Pulmonary artery endothelial cell (primary cell): ENCODE measurements around the gene C10orf90. TPM values are rescaled to one million over a fixed set of nuclear protein-coding genes. Genes with fewer than 3 reads are reported as not detected.

Experiments used
- DNase-seq: peaks from one replicate; pipeline ENCODE4 v3.0.0-alpha.2; 2011; ENCODE audit warnings: low read depth, low spot score
- total RNA-seq: library from RNA; depleted of rRNA; stranded (reverse); fragments of >200 nt; gene quantifications from 2 replicates; pipeline ENCODE4 v1.2.3, GENCODE V29; 2014

C10orf90 gene
- total RNA-seq, 1 donor from 2014 or later: not detected

DNA sequence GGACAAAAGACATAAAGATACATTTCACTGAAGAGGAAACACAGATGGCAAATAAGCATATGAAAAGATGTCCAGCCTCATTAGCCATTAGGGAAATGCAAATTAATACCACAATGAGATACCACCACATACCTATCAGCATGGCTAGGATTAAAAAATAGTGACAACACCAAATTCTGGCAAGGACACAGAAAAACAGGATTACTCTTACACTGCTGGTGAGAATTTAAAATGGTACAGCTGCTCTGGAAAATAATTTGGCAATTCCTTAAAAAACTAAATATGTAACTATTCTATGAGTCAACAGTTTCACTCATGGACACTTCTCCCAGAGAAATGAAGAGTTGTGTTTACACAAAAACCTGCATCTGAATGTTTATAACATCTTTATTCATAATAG is 121.1 kb downstream of the C10orf90 start:
- no peak for DNase-seq

DNA sequence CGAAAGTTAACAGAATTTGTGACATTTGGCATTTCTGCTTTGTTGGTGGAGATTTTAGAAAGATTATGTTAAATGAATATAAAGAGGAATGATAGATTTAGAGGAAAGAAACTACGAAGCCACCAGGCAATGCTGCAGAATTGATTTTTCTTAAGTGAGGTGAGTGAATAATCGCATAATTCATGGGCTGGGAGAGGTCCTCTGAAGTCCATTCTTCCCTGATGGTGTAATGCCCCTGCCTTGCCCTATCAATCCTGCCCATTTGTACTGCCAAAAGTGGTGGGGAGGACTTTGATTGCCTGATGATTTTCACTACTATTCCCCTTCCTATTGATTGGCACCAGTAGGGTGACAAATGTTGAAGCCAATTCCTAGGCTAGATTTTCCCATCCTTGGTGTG is 125.9 kb downstream of the C10orf90 start:
- no peak for DNase-seq

DNA sequence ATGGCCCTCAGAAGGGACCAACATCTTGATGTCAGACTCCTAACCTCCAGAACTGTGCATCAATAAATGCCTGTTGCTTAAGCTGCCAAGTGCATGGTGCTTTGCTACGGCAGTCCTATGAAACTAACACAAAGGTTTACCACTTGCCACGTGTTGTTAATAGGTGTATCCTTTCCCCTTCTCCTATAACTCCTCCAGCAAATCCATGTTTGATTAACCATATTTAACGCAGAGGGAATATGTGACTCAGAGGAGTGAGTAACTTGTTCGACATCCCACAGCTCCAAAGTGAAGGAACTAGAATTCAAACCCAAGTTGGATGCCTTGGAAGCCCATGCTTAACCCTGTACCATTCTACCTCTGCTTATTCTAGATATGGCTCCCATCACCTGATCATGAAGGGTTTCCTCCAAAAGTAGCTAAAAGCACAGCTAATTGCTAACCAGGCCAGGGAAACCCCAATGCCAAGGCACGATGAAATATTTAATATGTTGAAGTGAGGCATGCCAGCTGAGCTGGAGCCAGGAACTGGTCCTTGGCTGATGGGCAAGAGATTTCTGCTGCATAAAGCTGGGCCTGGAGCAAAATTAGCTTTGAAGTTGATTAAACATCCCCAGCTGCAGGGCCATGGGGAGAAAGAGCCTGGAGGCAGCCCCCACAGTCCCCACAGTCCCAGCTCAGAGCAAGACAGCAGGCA is 131.9 kb downstream of the C10orf90 start:
- DNase-seq: no peak

DNA sequence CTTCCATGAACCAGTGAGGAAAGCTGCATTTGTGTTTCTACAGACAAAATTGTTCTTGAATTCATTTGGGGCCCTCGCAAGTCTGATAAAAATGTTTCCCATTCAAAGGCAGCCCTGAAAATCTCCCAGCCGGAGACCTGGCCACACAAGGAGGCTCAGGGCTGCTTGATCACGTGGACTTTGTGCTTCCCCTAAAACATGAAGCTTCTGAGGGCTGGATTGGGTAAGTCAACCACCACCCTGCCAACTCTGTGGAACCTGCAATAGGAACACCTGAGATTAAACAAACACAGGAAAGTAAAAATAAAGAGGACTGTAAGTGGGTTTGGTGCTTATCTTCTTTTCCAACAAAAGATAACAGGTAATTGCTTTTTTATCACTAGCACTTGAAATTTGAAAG is 133.8 kb downstream of the C10orf90 start:
- no peak for DNase-seq

DNA sequence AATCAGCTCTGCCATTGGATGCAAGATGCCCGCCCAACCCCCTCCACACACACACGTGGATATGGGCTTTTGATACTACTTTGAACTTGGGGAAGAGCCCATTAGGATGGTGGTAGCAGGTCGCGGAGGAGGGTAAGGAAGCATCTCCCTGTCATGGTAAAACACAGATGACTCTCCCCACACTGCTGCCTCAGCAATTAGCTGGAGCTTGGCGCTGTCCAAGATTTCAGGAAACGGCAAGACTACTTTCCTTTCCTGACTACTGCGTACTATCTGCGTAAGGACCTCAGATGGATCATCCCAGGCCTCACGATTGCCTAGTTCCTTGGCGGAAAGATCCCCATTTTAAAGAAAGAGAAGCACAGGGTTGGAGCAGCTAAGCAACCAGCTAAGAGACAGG is 134.3 kb downstream of the C10orf90 start:
- DNase-seq: no peak

DNA sequence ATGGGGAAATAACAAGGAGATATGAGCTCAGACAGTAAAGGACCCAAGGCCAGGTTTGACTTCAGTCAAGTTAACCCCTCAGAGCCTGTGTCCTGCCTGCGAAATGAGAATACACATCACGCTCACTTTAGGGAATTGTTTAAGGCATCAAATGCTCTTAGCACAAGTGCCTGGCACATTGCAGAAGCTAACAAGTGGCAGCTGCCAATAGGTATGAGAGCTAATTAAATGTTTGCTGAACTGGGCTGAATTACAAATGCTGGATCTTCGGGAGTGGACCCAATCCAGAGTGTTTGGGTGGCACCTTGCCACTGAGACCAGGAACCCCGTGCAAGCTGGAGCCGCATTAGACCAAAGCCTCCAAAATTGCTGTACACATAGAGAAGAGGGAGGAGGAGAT is 136.8 kb downstream of the C10orf90 start:
- DNase-seq: no peak

DNA sequence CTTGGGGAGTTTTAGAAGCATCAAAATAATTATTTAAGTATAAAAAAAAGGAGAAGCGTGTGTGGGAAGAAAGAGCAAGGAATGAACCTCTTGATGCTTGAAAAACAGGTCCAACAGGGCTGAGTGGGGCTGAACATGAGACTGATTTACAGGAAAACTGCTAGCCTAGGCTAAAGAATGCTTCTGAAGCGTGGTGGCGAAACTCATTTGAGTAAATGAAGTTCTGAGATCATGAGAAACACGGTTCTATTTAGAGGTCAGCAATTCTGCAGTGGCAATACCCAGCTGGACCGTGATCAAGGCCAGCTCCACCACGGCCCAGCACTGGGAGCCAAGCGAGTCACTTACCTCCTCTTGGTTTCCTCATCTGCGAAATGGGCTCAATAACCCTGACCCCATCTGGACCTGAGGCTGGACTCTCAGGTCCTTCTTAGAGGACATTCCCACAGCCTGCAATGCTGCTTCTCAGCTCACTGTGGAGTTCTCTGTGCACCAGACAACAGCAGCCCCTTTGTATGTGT is 142.1 kb downstream of the C10orf90 start:
- no peak for DNase-seq

DNA sequence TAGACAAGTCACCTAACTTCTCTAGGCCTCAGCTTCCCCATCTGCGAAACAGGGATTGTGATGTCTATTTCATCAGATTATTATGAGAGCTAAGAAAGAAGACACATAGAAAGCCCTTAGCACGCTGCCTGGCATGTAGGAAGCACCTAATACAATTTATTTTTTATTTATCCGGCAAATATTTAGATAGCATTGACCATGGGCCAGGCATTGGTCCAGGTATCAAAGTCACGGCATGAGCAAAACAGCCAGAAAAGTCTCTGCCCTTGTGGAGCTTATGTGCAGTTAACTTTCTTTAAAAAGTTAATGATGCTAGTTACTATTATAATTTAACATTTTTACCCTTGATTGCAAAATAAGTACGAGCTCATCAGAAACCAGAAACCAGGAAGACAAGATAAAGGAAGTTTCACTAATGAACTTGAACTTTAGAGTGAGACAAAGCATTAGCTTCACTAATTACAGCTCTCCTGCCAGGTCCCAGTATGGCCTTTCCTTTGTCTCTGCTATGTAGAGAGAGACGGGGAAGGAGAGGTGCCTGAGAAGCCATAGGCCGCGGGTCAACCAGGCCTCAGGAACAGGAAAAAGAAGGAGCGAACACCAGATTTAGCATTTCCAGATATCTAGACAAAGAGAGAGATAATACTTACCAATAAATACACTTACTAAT is 142.7 kb downstream of the C10orf90 start:
- DNase-seq: no peak

DNA sequence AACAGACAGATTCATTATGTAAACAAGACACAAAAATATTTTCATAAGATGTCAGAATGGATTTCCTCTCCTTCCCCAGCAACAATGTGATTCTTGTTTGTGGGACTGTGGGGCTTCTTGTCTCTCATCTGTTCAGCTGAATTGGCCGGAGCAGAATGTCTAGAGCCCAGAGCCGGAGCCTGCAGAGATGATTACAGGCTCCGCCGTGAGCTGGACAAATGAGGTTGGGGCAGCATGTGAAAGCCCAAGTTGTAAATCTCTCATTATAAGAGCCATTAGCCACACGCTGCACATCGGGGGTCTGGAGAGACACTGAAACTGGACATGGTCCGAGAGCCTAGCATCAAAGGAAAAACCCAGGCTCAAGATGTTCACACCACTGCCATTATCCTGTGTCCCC is 145.2 kb downstream of the C10orf90 start:
- DNase-seq: no peak

DNA sequence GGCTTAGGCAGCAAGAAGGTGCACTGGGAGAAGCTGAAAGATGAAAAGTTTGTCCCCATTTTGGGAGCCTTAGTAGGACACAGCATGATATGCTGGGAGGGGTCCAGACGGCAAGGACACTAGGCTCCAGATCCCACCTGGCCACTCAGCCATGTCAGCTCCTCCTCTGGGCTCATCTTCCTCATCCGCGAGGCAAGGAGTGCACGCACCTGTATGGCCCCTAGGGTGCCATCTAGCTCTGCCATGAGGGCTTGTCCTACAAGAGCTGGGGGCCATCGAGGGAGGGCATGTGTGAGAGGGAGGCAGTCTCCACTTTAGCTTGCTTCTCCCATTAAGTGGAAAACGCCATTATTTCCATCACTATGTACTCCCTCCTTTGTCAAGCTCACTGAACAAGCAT is 146.0 kb downstream of the C10orf90 start:
- no peak for DNase-seq

DNA sequence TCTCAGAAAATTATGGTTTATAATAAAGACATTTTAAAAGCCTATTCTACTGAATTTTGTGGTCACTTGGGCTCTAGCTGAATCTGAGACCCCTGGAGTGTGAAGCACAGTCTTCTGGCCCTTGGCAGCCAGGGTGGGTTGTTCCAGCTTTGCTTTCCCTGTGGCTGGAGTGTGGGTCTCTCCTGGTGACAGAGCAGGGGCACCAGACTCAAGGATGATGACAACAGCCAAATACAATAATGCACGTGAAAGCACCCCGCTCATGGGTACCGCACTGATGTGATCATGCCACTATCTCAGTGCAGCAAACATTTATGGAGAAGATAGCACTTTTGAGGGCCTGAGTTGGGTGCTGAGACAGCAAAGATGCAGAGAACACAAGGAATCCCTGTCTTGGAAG is 147.4 kb downstream of the C10orf90 start:
- DNase-seq: no peak

DNA sequence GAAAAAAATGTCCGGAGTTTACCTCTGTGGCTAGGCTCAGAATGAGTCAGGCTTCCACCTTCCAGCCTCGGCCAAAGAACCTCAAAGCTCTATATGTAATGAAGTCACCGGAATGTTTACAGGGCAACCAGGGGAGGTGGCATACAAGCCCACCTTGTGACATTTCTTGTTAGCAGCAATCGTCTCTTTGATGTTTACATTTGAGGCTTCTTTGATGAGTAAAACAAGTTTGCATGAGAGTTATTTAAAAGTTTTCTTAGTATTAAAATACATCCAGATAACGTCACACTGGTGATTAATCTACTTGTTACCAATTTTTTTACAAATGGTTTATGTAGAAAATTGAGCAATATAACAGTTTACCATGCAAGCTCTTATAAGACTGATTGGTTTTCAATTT is 149.1 kb downstream of the C10orf90 start:
- DNase-seq: no peak

DNA sequence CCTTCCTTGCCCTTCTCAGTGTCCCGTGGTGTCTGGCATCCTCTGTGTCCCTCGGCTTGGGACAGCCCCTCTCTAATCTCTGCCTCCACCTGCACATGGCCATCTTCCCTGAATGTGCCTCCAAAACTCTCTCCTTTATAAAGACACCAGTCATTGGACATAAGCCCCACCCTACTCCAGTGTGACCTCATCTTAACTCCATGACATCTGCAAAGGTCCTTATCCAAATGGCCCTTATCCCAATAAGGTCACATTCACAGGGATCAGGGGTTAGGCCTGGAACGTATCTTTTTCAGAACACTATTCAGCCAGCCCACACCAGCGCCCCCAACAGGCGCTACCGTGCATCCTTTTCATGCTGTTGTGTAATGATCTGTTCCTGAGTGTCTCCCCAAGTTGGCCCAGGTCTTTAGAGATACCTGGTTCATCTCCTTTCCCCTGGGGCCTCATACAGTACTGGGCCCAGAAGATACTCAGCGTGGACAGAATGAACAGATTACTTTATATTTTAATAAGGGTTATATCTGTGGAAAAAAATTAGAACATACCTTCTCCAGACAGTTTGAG is 149.7 kb downstream of the C10orf90 start:
- DNase-seq: no peak

DNA sequence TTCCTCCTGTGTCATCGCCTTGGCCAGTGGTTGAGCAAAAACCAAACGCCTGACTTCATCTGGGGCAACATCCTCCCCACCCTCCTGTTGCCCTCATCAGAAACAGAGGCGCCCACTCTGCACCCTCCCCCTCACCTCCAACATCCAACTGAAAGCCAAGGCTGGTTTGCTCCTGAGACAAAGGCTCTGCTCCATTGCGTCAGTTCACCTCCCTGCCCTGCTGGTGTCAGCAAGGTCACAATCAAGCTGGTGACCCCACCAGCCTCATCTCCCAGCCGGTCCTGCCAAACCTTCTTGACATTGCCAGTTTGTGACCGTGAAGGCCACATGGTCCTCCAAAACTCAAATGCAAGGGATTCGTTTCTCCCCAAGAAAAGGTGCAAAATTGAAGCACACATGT is 150.5 kb downstream of the C10orf90 start:
- no peak for DNase-seq

DNA sequence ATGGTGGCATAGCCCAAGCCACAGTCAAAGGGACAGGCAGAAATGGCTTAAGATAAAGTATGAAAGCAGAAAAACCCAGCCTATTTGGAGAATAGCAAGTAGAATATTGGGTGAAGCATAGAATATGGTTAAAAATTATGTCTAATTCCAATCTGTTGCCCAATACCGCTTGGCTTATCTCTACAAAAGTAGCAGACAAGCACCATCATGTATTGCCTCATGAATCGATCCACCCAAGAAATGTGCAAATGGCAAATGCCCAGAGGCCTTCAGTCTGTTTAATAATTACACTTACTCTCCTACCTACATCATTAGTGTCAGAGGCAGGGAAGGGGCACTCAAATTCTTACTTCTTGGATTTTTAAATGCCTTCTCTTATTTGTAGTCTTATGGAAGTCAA is 151.3 kb downstream of the C10orf90 start:
- DNase-seq: no peak

DNA sequence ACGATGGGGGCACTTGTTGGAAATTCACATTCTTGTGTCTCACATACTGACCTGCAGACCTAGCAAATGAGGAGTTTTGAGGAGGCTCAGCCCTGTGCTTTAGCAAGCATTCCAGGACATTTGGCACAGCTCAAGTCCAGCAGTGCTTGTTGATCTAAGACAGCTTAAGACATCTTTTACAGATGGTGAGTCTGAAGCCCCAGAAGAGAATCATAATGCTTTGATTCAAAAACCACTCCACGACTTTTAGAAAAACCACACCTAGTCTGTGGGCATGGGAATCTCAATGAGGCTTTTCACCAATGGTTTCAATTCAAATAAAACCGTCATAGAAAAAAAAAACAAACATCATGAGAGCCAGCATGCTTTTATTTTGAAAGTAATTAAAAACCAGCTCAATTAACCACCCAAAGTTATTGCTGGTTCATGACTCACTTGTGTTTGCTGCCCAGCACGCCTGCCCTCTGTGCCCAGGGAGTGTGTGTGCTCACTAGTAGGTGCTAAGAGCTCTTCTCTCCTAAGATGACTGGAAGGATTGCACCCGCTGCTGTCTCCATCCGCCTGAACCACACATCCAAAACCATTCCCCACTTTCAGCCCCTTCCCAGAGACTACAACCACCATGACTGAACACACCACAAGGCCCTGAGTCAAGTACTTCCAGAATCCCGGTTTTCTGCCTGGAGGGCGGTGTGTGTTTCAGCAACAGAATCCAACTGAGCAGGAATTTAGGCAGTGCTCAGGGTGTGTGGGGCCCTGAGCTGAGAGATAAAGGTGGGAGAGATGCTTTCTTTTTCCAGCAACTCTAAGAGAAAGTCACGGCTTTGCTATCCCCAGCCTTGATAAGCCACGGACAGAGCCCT is 152.0 kb downstream of the C10orf90 start:
- DNase-seq: no peak

DNA sequence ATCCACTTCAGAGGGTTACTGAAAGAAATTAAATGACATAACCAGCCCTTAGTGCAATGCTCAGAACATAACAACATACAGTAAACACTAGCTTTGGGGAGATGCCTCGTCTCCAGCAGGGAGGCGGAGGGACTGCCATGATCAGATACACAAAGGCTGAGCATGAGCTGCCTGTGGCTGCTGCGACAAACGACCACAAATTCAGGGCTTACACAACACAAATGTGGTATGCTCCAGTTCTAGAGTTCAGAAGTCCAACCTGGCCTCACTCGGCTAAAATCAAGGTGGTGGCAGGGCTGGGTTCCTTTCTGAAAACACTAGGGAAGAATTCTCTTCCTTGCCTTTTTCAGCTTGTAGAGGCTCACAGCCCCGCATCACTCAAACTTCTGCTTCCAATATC is 154.0 kb downstream of the C10orf90 start:
- DNase-seq: no peak

DNA sequence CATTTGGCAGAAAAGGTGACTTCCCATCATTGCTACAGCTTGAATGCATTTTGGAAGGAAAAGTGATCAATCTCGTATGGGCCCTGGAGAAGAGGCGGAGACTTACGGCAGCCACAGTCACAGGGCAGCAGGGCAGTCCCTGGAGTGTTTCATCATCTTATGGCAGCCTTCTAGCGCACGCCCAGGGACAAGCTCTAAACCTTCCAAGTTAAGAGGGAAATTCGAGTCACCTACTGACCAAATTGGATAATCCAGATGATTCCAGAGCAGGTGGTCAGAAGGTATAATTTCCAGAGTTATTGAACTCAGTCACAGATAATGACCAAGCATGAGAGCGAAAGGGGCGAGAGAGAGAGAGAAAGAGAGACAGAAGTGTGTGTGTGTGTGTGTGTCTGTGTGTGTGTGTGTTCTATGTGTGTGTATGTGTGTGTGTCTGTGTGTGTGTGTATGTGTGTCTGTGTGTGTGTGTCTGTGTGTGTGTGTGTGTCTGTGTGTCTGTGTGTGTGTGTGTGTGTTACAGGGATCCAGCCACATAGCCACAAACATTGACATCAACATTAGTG is 158.5 kb downstream of the C10orf90 start:
- no peak for DNase-seq

DNA sequence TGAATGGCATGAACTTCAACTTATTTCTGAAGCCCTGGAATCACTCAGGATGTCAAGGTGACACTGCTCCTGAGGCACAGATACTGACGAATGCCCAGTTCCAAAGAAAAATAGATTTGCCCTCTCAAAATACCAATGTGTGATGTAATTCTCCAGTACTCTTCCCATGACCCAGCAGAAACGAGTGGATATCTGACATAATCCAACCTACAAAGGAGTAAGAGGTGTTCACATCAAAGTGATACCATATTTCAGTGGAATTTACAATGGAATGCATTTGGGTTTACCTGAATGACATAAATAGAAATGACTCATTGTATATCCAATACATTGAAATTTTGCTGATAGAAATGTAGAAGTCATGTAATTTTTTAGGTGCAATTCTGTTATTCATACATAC is 161.3 kb downstream of the C10orf90 start:
- DNase-seq: no peak

DNA sequence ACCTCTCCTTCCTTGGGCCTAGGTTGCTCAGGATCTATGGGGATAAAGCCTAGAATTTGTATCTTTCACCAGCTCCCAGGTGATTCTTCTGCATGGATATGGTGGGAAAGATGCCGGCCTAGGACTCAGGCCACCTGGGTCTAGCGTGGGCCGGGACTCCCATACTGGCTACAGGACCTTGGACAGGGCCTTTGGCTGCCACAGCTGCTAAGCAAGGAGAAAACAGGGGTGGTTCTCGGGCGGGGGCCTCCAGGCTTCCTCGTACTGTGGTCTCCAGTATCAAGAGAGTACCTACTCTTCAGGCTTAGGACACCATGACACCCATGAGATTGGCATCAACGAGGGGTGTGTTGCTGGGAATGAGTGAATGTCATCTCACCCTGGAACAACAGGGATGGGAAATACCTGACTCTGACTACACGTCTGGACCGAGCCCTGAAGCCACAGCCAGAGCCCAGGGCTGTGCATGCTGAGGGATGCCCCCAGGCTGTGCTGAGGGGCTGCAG is 161.9 kb downstream of the C10orf90 start:
- no peak for DNase-seq

DNA sequence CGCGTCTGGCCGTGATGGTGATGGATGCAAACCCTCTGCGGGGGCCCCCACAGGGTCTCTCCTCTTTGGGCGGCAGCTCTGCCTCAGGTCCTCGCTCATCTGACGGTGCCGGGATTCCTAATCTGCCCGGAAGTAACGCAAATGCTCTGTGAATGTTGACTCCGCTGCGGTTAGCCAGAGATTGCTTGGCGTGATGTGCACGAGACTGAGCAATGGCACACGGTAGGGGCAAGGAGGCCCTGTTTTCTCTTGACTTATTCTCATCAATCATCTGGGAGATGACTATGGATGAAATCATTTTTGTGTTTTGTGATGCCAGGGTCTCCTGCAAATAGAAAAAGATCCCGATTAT is 165.8 kb downstream of the C10orf90 start:
- no peak for DNase-seq
